SK-N-SH treated with all-trans-retinoic acid at 6 μM for 48 hours (cell line): Measurements from ENCODE around the gene CCDC88C.

Source experiments
- ATAC-seq: fragments of 200-7000 bp; cut with Tn5 transposase; 3 replicates; pipeline ENCODE4 v1.9.1; 2020; ENCODE audit warnings: mild to moderate bottlenecking, moderate library complexity
- ARNTL ChIP-seq: fragments of 450-650 bp; formaldehyde crosslinking; IDR thresholded peaks from 2 replicates; pipeline ENCODE4 v1.5.0; 2020; ENCODE audit warnings: low read depth, mild to moderate bottlenecking, moderate library complexity, borderline replicate concordance
- BACH2 ChIP-seq: fragments of 250-450 bp; sonication (Bioruptor Pico); IDR thresholded peaks from 2 replicates; pipeline ENCODE4 v1.9.0; 2021; ENCODE audit warnings: mild to moderate bottlenecking, borderline replicate concordance
- CSDC2 ChIP-seq: fragments of 250-450 bp; sonication (Bioruptor Pico); IDR thresholded peaks from 2 replicates; pipeline ENCODE4 v1.5.0; 2020; ENCODE audit warnings: mild to moderate bottlenecking, moderate library complexity
- ESRRG ChIP-seq: fragments of 250-450 bp; sonication (Bioruptor Pico); IDR thresholded peaks from 2 replicates; pipeline ENCODE4 v1.6.1; 2021; ENCODE audit warnings: mild to moderate bottlenecking
- GLIS3 ChIP-seq: fragments of 250-450 bp; sonication (Bioruptor Pico); IDR thresholded peaks from 2 replicates; pipeline ENCODE4 v1.5.0; 2020; ENCODE audit warnings: mild to moderate bottlenecking, moderate library complexity
- ISL1 ChIP-seq: fragments of 250-450 bp; sonication (Bioruptor Pico); IDR thresholded peaks from 2 replicates; pipeline ENCODE4 v2.1.2; 2022; ENCODE audit warnings: mild to moderate bottlenecking, moderate library complexity
- OSR1 ChIP-seq: fragments of 250-450 bp; sonication (Bioruptor Pico); IDR thresholded peaks from 2 replicates; pipeline ENCODE4 v1.8.0; 2022; ENCODE audit warnings: moderate library complexity, mild to moderate bottlenecking, inconsistent platforms
- PPARA ChIP-seq: fragments of 250-450 bp; sonication (Bioruptor Pico); IDR thresholded peaks from 2 replicates; pipeline ENCODE4 v1.5.0; 2020; ENCODE audit warnings: mild to moderate bottlenecking, borderline replicate concordance
- RARB ChIP-seq: fragments of 250-450 bp; sonication (Bioruptor Pico); IDR thresholded peaks from 2 replicates; pipeline ENCODE4 v1.8.0; 2021; ENCODE audit warnings: mild to moderate bottlenecking, moderate library complexity
- TCF4 ChIP-seq: fragments of 250-450 bp; sonication (Bioruptor Pico); IDR thresholded peaks from 2 replicates; pipeline ENCODE4 v1.8.0; 2021; ENCODE audit warnings: mild to moderate bottlenecking, moderate library complexity, borderline replicate concordance
- TOX ChIP-seq: fragments of 250-450 bp; sonication (Bioruptor Pico); IDR thresholded peaks from 2 replicates; pipeline ENCODE4 v1.8.0; 2021; ENCODE audit warnings: mild to moderate bottlenecking, moderate library complexity, borderline replicate concordance
- ZC3H10 ChIP-seq: fragments of 250-450 bp; sonication (Bioruptor Pico); IDR thresholded peaks from 2 replicates; pipeline ENCODE4 v1.5.1; 2021; ENCODE audit warnings: mild to moderate bottlenecking, moderate library complexity
- ZFP30 ChIP-seq: fragments of 450-650 bp; formaldehyde crosslinking; IDR thresholded peaks from 2 replicates; pipeline ENCODE4 v1.5.0; 2022; ENCODE audit warnings: mild to moderate bottlenecking, moderate library complexity
- ZNF565 ChIP-seq: fragments of 450-650 bp; formaldehyde crosslinking; conservative IDR thresholded peaks from 2 replicates; pipeline ENCODE4 v1.5.0; 2020; ENCODE audit warnings: low read depth, mild to moderate bottlenecking, moderate library complexity
- ZNF70 ChIP-seq: fragments of 450-650 bp; formaldehyde crosslinking; IDR thresholded peaks from 2 replicates; pipeline ENCODE4 v1.5.0; 2020; ENCODE audit warnings: mild to moderate bottlenecking, moderate library complexity
- ZNF8 ChIP-seq: fragments of 450-650 bp; formaldehyde crosslinking; IDR thresholded peaks from 2 replicates; pipeline ENCODE4 v1.5.0; 2020; ENCODE audit warnings: mild to moderate bottlenecking, moderate library complexity
- TF ChIP-seq, protein P1 (sequence below): fragments of 250-450 bp; sonication (Bioruptor Pico); IDR thresholded peaks from 2 replicates; pipeline ENCODE4 v1.5.0; 2020; ENCODE audit warnings: mild to moderate bottlenecking, moderate library complexity
- TF ChIP-seq, protein P2 (sequence below): fragments of 250-450 bp; sonication (Bioruptor Pico); IDR thresholded peaks from 2 replicates; pipeline ENCODE4 v1.8.0; 2020; ENCODE audit warnings: mild to moderate bottlenecking, moderate library complexity, borderline replicate concordance
- TF ChIP-seq, protein P3 (sequence below): fragments of 250-450 bp; sonication (Bioruptor Pico); IDR thresholded peaks from 2 replicates; pipeline ENCODE4 v1.8.0; 2021; ENCODE audit warnings: low read depth, mild to moderate bottlenecking, moderate library complexity, borderline replicate concordance
- TF ChIP-seq, protein P4 (sequence below): fragments of 250-450 bp; sonication (Bioruptor Pico); IDR thresholded peaks from 2 replicates; pipeline ENCODE4 v1.5.1; 2020; ENCODE audit warnings: low read depth, mild to moderate bottlenecking, moderate library complexity
- TF ChIP-seq, protein P5 (sequence below): fragments of 250-450 bp; sonication (Bioruptor Pico); IDR thresholded peaks from 2 replicates; pipeline ENCODE4 v1.5.1; 2021; ENCODE audit warnings: mild to moderate bottlenecking, moderate library complexity

CCDC88C gene

DNA sequence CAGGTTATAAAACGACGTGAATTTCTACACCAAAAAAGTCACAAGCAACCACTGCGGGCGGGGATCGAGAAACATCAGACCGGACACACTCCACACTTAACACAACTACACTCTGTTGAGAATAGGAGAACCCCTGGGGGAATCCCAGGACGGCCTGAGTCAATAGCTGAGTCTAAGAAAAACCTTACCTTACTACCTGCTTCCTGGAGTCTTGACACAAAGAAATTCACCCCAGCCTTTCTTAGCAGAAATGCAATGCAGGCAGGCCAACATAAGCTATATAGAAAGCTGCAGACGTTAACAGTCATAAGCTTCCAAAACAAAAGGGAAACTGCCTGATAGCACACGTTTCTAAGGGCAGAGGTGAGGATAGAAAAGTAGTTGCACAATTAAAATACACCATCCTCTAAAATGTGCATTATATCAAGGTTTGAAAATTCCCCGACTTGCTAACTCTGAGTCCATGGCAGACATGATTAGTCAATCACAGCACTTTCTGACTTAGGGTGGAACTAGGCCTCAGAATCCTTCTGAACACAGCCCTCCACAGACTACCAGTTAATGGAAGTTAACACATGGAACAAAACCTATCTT lies 68.0 kb downstream of the CCDC88C start:
- ATAC-seq, result no peak
- TF ChIP-seq CSDC2 (CRISPR knock-in tag) (no peak), PPARA (no peak), BACH2 (CRISPR knock-in tag) (no peak), RARB (no peak), ZNF565 (no peak), ZNF8 (no peak), ZNF70 (CRISPR knock-in tag) (no peak), ZFP30 (no peak), GLIS3 (CRISPR knock-in tag) (no peak), ESRRG (CRISPR knock-in tag) (no peak), TOX (no peak), ARNTL (CRISPR knock-in tag) (no peak), OSR1 (CRISPR knock-in tag) (no peak), ZC3H10 (no peak)
- TF ChIP-seq, protein P1, sequence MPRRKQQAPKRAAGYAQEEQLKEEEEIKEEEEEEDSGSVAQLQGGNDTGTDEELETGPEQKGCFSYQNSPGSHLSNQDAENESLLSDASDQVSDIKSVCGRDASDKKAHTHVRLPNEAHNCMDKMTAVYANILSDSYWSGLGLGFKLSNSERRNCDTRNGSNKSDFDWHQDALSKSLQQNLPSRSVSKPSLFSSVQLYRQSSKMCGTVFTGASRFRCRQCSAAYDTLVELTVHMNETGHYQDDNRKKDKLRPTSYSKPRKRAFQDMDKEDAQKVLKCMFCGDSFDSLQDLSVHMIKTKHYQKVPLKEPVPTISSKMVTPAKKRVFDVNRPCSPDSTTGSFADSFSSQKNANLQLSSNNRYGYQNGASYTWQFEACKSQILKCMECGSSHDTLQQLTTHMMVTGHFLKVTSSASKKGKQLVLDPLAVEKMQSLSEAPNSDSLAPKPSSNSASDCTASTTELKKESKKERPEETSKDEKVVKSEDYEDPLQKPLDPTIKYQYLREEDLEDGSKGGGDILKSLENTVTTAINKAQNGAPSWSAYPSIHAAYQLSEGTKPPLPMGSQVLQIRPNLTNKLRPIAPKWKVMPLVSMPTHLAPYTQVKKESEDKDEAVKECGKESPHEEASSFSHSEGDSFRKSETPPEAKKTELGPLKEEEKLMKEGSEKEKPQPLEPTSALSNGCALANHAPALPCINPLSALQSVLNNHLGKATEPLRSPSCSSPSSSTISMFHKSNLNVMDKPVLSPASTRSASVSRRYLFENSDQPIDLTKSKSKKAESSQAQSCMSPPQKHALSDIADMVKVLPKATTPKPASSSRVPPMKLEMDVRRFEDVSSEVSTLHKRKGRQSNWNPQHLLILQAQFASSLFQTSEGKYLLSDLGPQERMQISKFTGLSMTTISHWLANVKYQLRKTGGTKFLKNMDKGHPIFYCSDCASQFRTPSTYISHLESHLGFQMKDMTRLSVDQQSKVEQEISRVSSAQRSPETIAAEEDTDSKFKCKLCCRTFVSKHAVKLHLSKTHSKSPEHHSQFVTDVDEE (CRISPR knock-in tag), result no peak
- TF ChIP-seq, protein P2, sequence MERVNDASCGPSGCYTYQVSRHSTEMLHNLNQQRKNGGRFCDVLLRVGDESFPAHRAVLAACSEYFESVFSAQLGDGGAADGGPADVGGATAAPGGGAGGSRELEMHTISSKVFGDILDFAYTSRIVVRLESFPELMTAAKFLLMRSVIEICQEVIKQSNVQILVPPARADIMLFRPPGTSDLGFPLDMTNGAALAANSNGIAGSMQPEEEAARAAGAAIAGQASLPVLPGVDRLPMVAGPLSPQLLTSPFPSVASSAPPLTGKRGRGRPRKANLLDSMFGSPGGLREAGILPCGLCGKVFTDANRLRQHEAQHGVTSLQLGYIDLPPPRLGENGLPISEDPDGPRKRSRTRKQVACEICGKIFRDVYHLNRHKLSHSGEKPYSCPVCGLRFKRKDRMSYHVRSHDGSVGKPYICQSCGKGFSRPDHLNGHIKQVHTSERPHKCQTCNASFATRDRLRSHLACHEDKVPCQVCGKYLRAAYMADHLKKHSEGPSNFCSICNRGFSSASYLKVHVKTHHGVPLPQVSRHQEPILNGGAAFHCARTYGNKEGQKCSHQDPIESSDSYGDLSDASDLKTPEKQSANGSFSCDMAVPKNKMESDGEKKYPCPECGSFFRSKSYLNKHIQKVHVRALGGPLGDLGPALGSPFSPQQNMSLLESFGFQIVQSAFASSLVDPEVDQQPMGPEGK (CRISPR knock-in tag), result no peak
- TF ChIP-seq, protein P3, sequence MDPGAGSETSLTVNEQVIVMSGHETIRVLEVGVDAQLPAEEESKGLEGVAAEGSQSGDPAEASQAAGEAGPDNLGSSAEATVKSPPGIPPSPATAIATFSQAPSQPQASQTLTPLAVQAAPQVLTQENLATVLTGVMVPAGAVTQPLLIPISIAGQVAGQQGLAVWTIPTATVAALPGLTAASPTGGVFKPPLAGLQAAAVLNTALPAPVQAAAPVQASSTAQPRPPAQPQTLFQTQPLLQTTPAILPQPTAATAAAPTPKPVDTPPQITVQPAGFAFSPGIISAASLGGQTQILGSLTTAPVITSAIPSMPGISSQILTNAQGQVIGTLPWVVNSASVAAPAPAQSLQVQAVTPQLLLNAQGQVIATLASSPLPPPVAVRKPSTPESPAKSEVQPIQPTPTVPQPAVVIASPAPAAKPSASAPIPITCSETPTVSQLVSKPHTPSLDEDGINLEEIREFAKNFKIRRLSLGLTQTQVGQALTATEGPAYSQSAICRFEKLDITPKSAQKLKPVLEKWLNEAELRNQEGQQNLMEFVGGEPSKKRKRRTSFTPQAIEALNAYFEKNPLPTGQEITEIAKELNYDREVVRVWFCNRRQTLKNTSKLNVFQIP (CRISPR knock-in tag), result no peak
- TF ChIP-seq, protein P4, sequence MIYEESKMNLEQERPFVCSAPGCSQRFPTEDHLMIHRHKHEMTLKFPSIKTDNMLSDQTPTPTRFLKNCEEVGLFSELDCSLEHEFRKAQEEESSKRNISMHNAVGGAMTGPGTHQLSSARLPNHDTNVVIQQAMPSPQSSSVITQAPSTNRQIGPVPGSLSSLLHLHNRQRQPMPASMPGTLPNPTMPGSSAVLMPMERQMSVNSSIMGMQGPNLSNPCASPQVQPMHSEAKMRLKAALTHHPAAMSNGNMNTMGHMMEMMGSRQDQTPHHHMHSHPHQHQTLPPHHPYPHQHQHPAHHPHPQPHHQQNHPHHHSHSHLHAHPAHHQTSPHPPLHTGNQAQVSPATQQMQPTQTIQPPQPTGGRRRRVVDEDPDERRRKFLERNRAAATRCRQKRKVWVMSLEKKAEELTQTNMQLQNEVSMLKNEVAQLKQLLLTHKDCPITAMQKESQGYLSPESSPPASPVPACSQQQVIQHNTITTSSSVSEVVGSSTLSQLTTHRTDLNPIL (CRISPR knock-in tag), result no peak

DNA sequence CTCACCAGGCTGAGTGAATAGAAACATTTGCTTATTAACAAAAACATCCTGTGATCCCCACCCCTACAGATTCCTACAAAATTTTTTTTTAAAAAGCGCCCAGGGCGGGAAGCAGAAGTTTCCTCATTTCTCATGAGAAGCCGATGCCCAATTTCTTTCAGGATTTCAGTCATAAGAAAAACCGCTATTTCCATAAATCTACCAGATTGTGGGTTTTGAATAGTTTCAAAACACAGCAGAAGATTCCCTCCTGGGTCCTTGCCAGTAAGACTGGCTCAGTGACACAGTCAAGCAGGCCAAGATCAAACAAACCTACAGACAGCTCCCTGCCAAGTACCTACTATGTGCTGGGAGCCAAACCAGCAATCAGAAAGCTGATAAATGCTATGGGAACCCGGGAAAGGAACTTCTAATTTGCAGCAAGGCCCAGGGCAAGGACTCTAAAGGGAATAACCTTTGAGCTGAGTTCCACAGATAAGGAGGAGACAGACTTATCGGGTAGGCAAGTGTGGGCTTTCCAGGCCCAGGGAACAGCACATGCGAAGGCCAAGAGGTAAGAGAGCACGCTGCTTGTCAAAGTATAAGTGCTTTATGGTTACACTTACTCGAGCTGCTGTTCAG lies 68.7 kb downstream of the CCDC88C start:
- TF ChIP-seq ARNTL (CRISPR knock-in tag) (no peak), CSDC2 (CRISPR knock-in tag) (no peak), RARB (no peak), ISL1 (CRISPR knock-in tag) (no peak), ZC3H10 (no peak), ZFP30 (no peak), GLIS3 (CRISPR knock-in tag) (no peak), ZNF565 (no peak), PPARA (no peak), TCF4 (CRISPR knock-in tag) (no peak), TOX (no peak)
- TF ChIP-seq, protein P5, sequence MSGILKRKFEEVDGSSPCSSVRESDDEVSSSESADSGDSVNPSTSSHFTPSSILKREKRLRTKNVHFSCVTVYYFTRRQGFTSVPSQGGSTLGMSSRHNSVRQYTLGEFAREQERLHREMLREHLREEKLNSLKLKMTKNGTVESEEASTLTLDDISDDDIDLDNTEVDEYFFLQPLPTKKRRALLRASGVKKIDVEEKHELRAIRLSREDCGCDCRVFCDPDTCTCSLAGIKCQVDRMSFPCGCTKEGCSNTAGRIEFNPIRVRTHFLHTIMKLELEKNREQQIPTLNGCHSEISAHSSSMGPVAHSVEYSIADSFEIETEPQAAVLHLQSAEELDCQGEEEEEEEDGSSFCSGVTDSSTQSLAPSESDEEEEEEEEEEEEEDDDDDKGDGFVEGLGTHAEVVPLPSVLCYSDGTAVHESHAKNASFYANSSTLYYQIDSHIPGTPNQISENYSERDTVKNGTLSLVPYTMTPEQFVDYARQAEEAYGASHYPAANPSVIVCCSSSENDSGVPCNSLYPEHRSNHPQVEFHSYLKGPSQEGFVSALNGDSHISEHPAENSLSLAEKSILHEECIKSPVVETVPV (CRISPR knock-in tag), result no peak
- TF ChIP-seq, protein P4 (CRISPR knock-in tag), result no peak
- TF ChIP-seq, all 23 proteins: peak for 0
- ATAC-seq, result no peak
